ENCODE measurements around the gene ID1. TPM values are rescaled to one million over a fixed set of nuclear protein-coding genes. Genes with fewer than 3 reads are reported as not detected.

Gene ID1
- total and polyA plus RNA-seq, 2 of the 13 experiments (the other 11 are each of a cell fraction or from before 2014, with no cell fraction given), result 320 to 419 TPM

DNA sequence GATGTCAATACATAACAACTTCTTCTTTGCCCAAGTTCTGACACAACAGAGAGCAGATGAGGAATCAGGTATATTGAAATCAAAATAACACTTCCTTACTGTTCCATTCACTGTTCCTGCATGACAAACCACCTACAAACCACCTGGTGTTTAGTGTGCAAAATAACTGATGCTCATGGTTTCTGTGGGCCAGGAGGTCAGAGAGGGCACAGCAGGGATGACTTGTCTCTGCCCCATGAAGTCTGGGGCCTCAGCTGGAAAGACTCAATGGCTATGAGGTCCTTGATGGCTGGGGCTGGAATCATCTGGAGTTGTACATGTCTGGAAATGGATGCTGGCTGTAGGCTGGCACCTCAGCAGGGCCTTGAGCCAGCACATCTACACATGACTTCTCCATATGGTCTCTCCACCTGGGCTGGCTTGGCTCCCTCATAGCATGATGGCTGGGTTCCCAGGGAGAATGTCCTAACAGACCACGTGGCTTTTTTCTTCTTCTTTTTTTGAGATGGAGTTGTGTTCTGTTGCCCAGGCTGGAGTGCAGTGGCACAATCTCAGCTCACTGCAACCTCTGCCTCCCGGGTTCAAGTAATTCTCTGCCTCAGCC is 25.2 kb downstream of the ID1 start:
- Histone ChIP-seq H3K27ac (ENCODE audit: extremely low read length, insufficient read depth, low read length) (no peak overlapping the region), H2AFZ (ENCODE audit: low read length) (no peak overlapping the region), H3K4me3 (replicated peaks in 1 of 3; ENCODE audit: insufficient read depth in 1 of 3, low read depth in 2 of 3, low read length in 3 of 3) (no peak overlapping the region), H3K36me3 (replicated peaks in 1 of 2; ENCODE audit: control insufficient read depth in 1 of 2, insufficient read depth in 2 of 2, low read length in 2 of 2) (no peaks in the 10 kb centered on the region), H3K9ac (ENCODE audit: insufficient read depth, low read depth, low read length) (no peak overlapping the region), H3K27me3 (ENCODE audit: control insufficient read depth in 1 of 2, insufficient read depth in 2 of 2, low read length in 2 of 2) (no peaks in the 10 kb centered on the region; a peak in 2 of 5 replicates), H4K20me1 (ENCODE audit: insufficient read depth, low read length) (no peaks in the 10 kb centered on the region), H3K4me1 (ENCODE audit: insufficient read depth, low read length) (peaks cover 17% of the 10 kb centered on the region), H3K4me2 (ENCODE audit: low read depth, low read length) (no peak overlapping the region), H3K79me2 (ENCODE audit: insufficient read depth, low read length) (no peaks in the 10 kb centered on the region), H3K9me3 (ENCODE audit: low read length) (no peaks in the 10 kb centered on the region)
- intact Hi-C loops (cut with micrococcal nuclease; ENCODE audit: unreplicated experiment) (no loop called here), in situ Hi-C loops (cut with HindIII; ENCODE audit: extremely low pct_ligation_motif_present, low pct_unique_long_range_greater_than_20kb) (loop anchor here (5.0 kb wide), 1 partner anchor 92 kb away; the partner anchor contains the start of gene BCL2L1)
- FAIRE-seq, result no peak
- ChIA-PET POLR2A (no interaction called here), CTCF (ENCODE audit: low intra/inter-chr PET ratio, low total read pairs) (no interaction called here)
- DNase-seq (ENCODE audit: low spot score), result no peak
- ATAC-seq, result no peak
- WGBS (ENCODE audit: low lambda C conversion rate), result 26% methylated on average over 2 of the region's 2 CpGs
- no TSS peak for BruUV-seq (replicated peaks)
- TF ChIP-seq, protein P1, sequence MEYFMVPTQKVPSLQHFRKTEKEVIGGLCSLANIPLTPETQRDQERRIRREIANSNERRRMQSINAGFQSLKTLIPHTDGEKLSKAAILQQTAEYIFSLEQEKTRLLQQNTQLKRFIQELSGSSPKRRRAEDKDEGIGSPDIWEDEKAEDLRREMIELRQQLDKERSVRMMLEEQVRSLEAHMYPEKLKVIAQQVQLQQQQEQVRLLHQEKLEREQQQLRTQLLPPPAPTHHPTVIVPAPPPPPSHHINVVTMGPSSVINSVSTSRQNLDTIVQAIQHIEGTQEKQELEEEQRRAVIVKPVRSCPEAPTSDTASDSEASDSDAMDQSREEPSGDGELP (IDR thresholded peaks at IDR 0.05; ENCODE audit: borderline replicate concordance, low read depth), result no peak
- TF ChIP-seq CBX5 (CRISPR knock-in tag; IDR thresholded peaks at IDR 0.05; ENCODE audit: borderline replicate concordance), result 0 out of 2 replicates have a peak, but pooled peaks have one; percentile 19

DNA sequence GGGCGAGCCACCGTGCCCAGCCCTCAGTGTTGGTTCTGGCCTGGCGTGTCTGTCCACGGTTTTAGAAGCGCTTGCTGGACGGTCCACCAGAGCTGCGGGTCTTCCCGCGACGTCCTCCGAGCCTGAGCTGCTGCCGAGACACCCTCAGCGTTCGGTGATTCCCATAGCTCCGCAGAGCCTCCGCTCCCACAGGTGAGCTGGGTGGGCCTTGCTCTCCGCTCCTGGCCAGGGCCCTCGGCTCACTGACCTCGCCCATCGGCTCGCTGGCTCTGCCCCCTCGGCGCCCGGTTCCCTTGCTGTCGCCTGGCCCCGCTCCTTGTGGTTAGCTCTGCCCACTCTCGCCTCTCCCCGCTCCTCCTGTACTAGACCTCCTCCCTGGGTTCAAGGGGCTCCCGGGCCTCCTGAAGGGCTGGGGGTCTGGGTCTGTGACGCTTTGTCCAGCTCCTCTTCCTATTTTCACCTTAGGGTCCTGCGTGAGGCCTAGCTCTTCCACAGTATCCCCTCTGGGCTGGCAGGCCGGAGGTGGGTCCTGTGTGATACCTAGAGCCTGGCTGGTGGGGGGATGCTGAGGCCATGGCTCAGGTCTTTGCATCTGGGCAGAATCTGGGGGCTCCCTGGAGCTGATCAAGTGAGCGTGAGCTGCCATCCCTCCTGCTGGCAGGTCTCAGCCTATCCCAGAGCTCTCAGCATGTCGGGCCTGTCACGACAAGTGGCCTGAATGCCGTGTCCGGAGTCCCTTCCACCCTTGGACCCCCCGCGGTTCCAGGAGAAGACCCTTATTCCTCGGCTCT is 27.7 kb downstream of the ID1 start:
- Histone ChIP-seq H3K9ac (ENCODE audit: insufficient read depth, low read depth, low read length) (no peak overlapping the region), H3K4me1 (ENCODE audit: insufficient read depth, low read length) (peaks cover 16% of the 10 kb centered on the region), H3K27ac (ENCODE audit: extremely low read length, insufficient read depth, low read length) (no peak overlapping the region), H3K27me3 (ENCODE audit: control insufficient read depth in 1 of 2, insufficient read depth in 2 of 2, low read length in 2 of 2) (peaks cover 2 to 4% of the 10 kb centered on the region in 2 experiments; a peak in 2 of 5 replicates), H3K79me2 (ENCODE audit: insufficient read depth, low read length) (no peaks in the 10 kb centered on the region), H3K4me3 (replicated peaks in 1 of 3; ENCODE audit: insufficient read depth in 1 of 3, low read depth in 2 of 3, low read length in 3 of 3) (no peak overlapping the region), H3K9me3 (ENCODE audit: low read length) (no peaks in the 10 kb centered on the region), H2AFZ (ENCODE audit: low read length) (no peak overlapping the region), H3K4me2 (ENCODE audit: low read depth, low read length) (peak overlapping the region; percentile 21; the same call in 1 of the 2 replicates), H4K20me1 (ENCODE audit: insufficient read depth, low read length) (no peaks in the 10 kb centered on the region), H3K36me3 (replicated peaks in 1 of 2; ENCODE audit: control insufficient read depth in 1 of 2, insufficient read depth in 2 of 2, low read length in 2 of 2) (no peaks in the 10 kb centered on the region)
- DNase-seq (ENCODE audit: low spot score) (no peak), ATAC-seq (peak; percentile 15), FAIRE-seq (no peak)
- WGBS (ENCODE audit: low lambda C conversion rate), result 68% methylated on average over 40 of the region's 40 CpGs
- in situ Hi-C loops (cut with HindIII; ENCODE audit: extremely low pct_ligation_motif_present, low pct_unique_long_range_greater_than_20kb), result loop anchor here (5.0 kb wide), 1 partner anchor 90 kb away; the partner anchor contains the start of gene BCL2L1
- ChIA-PET CTCF (ENCODE audit: low intra/inter-chr PET ratio, low total read pairs) (no interaction called here), POLR2A (interaction anchor here (0.7 to 4.2 kb wide), 7 partner anchors 27 to 90 kb away, joined by 3 to 90 read pairs (median 6); partner anchors contain the start of genes BCL2L1 and ID1)
- TF ChIP-seq RARA (CRISPR knock-in tag; IDR thresholded peaks at IDR 0.05), result no peak
- TF ChIP-seq GABPB1 (CRISPR knock-in tag; IDR thresholded peaks at IDR 0.05), result peak; percentile 21; the same call in 1 of the 2 replicates
- 0 out of 2 replicates have a peak, but pooled peaks have one; percentile 17 for TF ChIP-seq FOXO1 (CRISPR knock-in tag; IDR thresholded peaks at IDR 0.05)
- TF ChIP-seq ZBTB20 (CRISPR knock-in tag; IDR thresholded peaks at IDR 0.05; ENCODE audit: borderline replicate concordance, low read depth), result 0 out of 2 replicates have a peak, but pooled peaks have one; percentile 36
- TF ChIP-seq ZBTB38 (CRISPR knock-in tag; IDR thresholded peaks at IDR 0.05), result 0 out of 2 replicates have a peak, but pooled peaks have one; percentile 58
- TF ChIP-seq ZNF230 (CRISPR knock-in tag; IDR thresholded peaks at IDR 0.05), result no peak
- TF ChIP-seq, protein P2, sequence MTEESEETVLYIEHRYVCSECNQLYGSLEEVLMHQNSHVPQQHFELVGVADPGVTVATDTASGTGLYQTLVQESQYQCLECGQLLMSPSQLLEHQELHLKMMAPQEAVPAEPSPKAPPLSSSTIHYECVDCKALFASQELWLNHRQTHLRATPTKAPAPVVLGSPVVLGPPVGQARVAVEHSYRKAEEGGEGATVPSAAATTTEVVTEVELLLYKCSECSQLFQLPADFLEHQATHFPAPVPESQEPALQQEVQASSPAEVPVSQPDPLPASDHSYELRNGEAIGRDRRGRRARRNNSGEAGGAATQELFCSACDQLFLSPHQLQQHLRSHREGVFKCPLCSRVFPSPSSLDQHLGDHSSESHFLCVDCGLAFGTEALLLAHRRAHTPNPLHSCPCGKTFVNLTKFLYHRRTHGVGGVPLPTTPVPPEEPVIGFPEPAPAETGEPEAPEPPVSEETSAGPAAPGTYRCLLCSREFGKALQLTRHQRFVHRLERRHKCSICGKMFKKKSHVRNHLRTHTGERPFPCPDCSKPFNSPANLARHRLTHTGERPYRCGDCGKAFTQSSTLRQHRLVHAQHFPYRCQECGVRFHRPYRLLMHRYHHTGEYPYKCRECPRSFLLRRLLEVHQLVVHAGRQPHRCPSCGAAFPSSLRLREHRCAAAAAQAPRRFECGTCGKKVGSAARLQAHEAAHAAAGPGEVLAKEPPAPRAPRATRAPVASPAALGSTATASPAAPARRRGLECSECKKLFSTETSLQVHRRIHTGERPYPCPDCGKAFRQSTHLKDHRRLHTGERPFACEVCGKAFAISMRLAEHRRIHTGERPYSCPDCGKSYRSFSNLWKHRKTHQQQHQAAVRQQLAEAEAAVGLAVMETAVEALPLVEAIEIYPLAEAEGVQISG (CRISPR knock-in tag; IDR thresholded peaks at IDR 0.05), result no peak
- no TSS peak for BruUV-seq (replicated peaks)
- intact Hi-C loops (cut with micrococcal nuclease; ENCODE audit: unreplicated experiment), result no loop called here

Measured in HepG2 (cell line).